ENCODE measurements around the gene NPHP4. TPM values are rescaled to one million over a fixed set of nuclear protein-coding genes. Genes with fewer than 3 reads are reported as not detected.

NPHP4 gene
- total RNA-seq, 1 experiment from 2014 or later = 16.8 TPM

DNA sequence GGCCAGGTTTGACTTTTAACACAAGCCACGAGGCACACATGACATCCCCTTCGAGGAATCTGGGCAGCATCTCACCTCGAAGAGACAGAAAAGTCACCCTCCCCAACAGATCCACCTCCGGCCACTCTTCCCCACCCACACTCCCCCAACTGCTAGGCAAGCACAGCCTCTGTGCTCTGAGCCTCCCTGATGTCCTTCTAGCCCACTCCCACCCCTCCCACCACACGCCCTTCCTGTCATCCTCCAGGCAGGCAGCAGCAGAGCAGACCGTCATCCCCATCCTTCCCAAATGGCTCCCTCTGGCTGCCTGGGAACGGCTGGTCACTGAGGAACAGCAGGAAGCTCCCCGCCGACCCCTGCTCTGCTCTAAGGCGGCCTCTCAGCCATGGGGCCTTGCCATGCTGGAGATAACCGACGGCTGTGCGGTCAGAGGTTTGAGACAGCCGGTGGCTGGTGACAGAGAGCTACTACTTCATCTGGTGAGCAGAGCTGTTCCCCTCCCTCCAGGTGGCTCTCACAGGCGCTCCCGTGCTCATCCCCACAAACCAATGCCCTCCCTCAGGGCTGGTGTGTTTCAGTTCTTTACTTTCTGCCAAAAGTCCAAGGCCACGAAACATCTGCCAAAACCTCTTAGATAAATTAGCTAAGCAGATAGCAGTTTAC, 25.6 kb downstream of the NPHP4 start:
- Mint-ChIP-seq H3K27ac (no peak overlapping the region), H3K36me3 (peaks cover 2% of the 10 kb centered on the region; the same call in 1 of the 2 replicates), H3K4me3 (no peak overlapping the region), H3K4me1 (peaks cover 17% of the 10 kb centered on the region), H3K27me3 (ENCODE audit: low read depth) (no peaks in the 10 kb centered on the region), H3K9me3 (no peaks in the 10 kb centered on the region)
- ChIA-PET CTCF (interaction anchor here (0.7 to 1.3 kb wide), 5 partner anchors 10 to 221 kb away, joined by 3 to 4 read pairs (median 3); no protein-coding TSS in a partner anchor), POLR2A (no interaction called here)
- no peak for ATAC-seq
- peak; percentile 13 for DNase-seq (ENCODE audit: low spot score)
- TF ChIP-seq ZNF232 (CRISPR knock-in tag; IDR thresholded peaks at IDR 0.05) (no peak), ZNF121 (CRISPR knock-in tag; IDR thresholded peaks at IDR 0.05) (no peak), NR1H2 (CRISPR knock-in tag; IDR thresholded peaks at IDR 0.05) (no peak), STAT6 (CRISPR knock-in tag; conservative IDR thresholded peaks at IDR 0.05; ENCODE audit: low read depth) (no peak), RELA (CRISPR knock-in tag; IDR thresholded peaks at IDR 0.05; ENCODE audit: borderline replicate concordance) (no peak), ZNF416 (CRISPR knock-in tag; IDR thresholded peaks at IDR 0.05) (no peak), OVOL2 (CRISPR knock-in tag; IDR thresholded peaks at IDR 0.05; ENCODE audit: borderline replicate concordance) (no peak), MYBL2 (CRISPR knock-in tag; IDR thresholded peaks at IDR 0.05) (no peak), SMAD4 (CRISPR knock-in tag; IDR thresholded peaks at IDR 0.05) (no peak)
- TF ChIP-seq, protein P1, sequence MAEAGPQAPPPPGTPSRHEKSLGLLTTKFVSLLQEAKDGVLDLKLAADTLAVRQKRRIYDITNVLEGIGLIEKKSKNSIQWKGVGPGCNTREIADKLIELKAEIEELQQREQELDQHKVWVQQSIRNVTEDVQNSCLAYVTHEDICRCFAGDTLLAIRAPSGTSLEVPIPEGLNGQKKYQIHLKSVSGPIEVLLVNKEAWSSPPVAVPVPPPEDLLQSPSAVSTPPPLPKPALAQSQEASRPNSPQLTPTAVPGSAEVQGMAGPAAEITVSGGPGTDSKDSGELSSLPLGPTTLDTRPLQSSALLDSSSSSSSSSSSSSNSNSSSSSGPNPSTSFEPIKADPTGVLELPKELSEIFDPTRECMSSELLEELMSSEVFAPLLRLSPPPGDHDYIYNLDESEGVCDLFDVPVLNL (CRISPR knock-in tag; IDR thresholded peaks at IDR 0.05; ENCODE audit: borderline replicate concordance, low read depth) = no peak

DNA sequence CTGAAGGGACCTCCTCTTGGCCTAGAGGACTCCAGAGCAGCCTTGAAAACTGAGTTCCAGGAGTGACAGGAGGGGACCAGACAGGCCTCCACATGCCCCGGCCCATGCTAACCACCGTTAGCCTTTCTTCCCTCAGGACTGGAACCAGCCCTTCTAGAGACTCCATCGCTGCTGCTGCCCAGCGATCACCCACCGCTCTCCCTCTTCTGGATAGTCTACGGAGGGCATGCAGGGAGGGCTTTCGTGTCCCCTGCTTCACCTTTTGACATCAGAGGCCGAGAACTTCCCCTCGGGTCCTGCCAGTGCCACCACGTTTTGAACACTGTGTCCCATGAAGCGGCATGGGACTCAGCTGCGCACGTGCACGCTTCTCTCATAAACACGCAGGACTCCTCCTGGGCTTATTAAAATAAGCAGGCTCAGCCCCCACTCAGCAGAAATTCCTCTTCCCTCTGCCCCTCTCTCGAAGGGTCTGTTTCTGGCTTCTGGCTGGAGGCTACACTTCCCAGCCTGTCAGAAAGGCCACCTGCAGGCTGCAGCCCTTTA, 26.6 kb downstream of the NPHP4 start:
- peak overlapping the region; percentile 72 for H3K27ac Mint-ChIP-seq
- no peak overlapping the region for H3K4me3 Mint-ChIP-seq
- H3K9me3 Mint-ChIP-seq = no peaks in the 10 kb centered on the region
- H3K27me3 Mint-ChIP-seq (ENCODE audit: low read depth) = no peaks in the 10 kb centered on the region
- POLR2A ChIA-PET = no interaction called here
- TF ChIP-seq, protein P2, sequence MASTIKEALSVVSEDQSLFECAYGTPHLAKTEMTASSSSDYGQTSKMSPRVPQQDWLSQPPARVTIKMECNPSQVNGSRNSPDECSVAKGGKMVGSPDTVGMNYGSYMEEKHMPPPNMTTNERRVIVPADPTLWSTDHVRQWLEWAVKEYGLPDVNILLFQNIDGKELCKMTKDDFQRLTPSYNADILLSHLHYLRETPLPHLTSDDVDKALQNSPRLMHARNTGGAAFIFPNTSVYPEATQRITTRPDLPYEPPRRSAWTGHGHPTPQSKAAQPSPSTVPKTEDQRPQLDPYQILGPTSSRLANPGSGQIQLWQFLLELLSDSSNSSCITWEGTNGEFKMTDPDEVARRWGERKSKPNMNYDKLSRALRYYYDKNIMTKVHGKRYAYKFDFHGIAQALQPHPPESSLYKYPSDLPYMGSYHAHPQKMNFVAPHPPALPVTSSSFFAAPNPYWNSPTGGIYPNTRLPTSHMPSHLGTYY (CRISPR knock-in tag; IDR thresholded peaks at IDR 0.05) = no peak
- TF ChIP-seq EMX1 (CRISPR knock-in tag; IDR thresholded peaks at IDR 0.05) (no peak), ZNF138 (CRISPR knock-in tag; conservative IDR thresholded peaks at IDR 0.05) (no peak)
- TF ChIP-seq, protein P3, sequence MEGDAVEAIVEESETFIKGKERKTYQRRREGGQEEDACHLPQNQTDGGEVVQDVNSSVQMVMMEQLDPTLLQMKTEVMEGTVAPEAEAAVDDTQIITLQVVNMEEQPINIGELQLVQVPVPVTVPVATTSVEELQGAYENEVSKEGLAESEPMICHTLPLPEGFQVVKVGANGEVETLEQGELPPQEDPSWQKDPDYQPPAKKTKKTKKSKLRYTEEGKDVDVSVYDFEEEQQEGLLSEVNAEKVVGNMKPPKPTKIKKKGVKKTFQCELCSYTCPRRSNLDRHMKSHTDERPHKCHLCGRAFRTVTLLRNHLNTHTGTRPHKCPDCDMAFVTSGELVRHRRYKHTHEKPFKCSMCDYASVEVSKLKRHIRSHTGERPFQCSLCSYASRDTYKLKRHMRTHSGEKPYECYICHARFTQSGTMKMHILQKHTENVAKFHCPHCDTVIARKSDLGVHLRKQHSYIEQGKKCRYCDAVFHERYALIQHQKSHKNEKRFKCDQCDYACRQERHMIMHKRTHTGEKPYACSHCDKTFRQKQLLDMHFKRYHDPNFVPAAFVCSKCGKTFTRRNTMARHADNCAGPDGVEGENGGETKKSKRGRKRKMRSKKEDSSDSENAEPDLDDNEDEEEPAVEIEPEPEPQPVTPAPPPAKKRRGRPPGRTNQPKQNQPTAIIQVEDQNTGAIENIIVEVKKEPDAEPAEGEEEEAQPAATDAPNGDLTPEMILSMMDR (IDR thresholded peaks at IDR 0.05) = no peak
- H3K4me1 Mint-ChIP-seq = peaks cover 12% of the 10 kb centered on the region
- ATAC-seq = no peak
- CTCF ChIA-PET = interaction anchor here (1.3 kb wide), 1 partner anchor 15 kb away, joined by 4 read pairs; no protein-coding TSS in a partner anchor
- no peak for DNase-seq (ENCODE audit: low spot score)
- peaks cover 7% of the 10 kb centered on the region for H3K36me3 Mint-ChIP-seq
